GM23248 (cell line): ENCODE results near the gene LYRM9.

Experiments
- EZH2 ChIP-seq: fragments of 200-600 bp; sonication (generic); IDR thresholded peaks from 2 replicates; pipeline ENCODE4 v1.6.1; 2018; ENCODE audit warnings: antibody characterized with exemption, mild to moderate bottlenecking; ENCODE audit not compliant: insufficient read depth, poor library complexity, severe bottlenecking
- EZH2phosphoT487 ChIP-seq: fragments of 200-600 bp; sonication (generic); IDR thresholded peaks from 2 replicates; pipeline ENCODE4 v1.6.1; 2018; ENCODE audit warnings: antibody characterized with exemption, moderate library complexity, mild to moderate bottlenecking, low read depth; ENCODE audit not compliant: insufficient read depth

GRCh38 chr17:27862840-27863239 is 30.3 kb downstream of the LYRM9 start:
- TF ChIP-seq EZH2 (no peak), EZH2phosphoT487 (no peak)
